OCI-LY7 (cell line): Measurements from ENCODE around the gene ZNF609. TPM values are rescaled to one million over a fixed set of nuclear protein-coding genes. Genes with fewer than 3 reads are reported as not detected.
"Not testable (repeated sequence)": the region's sequence is repeated elsewhere in the genome, so short reads cannot be mapped to it uniquely, and the experiment has no call there.

Experiments used
- BruUV-seq: library from RNA; stranded (reverse); fragments of 400-500 nt; replicated peaks from 2 replicates; lab custom pipeline; 2021; lab: Mats Ljungman, UMichigan
- CTCF ChIA-PET: fragments of 300-600 bp; sonication (Branson Sonifier 250); formaldehyde crosslinking; loops from one replicate; lab custom pipeline; 2022; ENCODE audit warnings: antibody characterized with exemption; ENCODE audit not compliant: unreplicated experiment; lab: Charles Lee
- POLR2A ChIA-PET: fragments of 300-600 bp; sonication (Branson Sonifier 250); formaldehyde crosslinking; loops from one replicate; lab custom pipeline; 2022; ENCODE audit warnings: antibody characterized with exemption; lab: Charles Lee
- DNase-seq: peaks from one replicate; pipeline ENCODE4 v3.0.0-alpha.2; 2015; ENCODE audit warnings: low spot score
- H2AFZ ChIP-seq: fragments of 200-600 bp; sonication (generic), shearing (Covaris generic); 2 replicates; pipeline ENCODE4 v1.6.1; 2014; ENCODE audit warnings: mild to moderate bottlenecking, antibody characterized with exemption, low read length, moderate library complexity
- H3K27ac ChIP-seq: fragments of 200-600 bp; sonication (generic); 2 replicates; pipeline ENCODE4 v1.5.1; 2014; ENCODE audit warnings: mixed run types, low read depth, mild to moderate bottlenecking, moderate library complexity, low read length, inconsistent platforms; ENCODE audit not compliant: poor library complexity, severe bottlenecking
- H3K36me3 ChIP-seq: fragments of 200-600 bp; sonication (generic); 2 replicates; pipeline ENCODE4 v1.6.1; 2014; ENCODE audit warnings: mild to moderate bottlenecking, antibody characterized with exemption, low read length, moderate library complexity, mixed read lengths; ENCODE audit not compliant: insufficient read depth
- H3K4me1 ChIP-seq: fragments of 200-600 bp; sonication (generic); 2 replicates; pipeline ENCODE4 v1.5.1; 2014; ENCODE audit warnings: mild to moderate bottlenecking, low read length; ENCODE audit not compliant: insufficient read depth, poor library complexity, severe bottlenecking
- H3K4me2 ChIP-seq: fragments of 200-600 bp; sonication (generic); 2 replicates; pipeline ENCODE4 v1.6.1; 2014; ENCODE audit warnings: mild to moderate bottlenecking, low read length
- H3K4me3 ChIP-seq: fragments of 200-600 bp; sonication (generic); 2 replicates; pipeline ENCODE4 v1.5.1; 2014; ENCODE audit warnings: mild to moderate bottlenecking, low read depth, low read length; ENCODE audit not compliant: poor library complexity, severe bottlenecking
- H3K79me2 ChIP-seq: fragments of 200-600 bp; sonication (generic); 2 replicates; pipeline ENCODE4 v1.6.1; 2016; ENCODE audit warnings: low read depth, mild to moderate bottlenecking, low read length, moderate library complexity, mixed read lengths; ENCODE audit not compliant: insufficient read depth
- H3K9me2 ChIP-seq: fragments of 200-600 bp; sonication (generic); 2 replicates; pipeline ENCODE4 v1.6.1; 2016; ENCODE audit warnings: mild to moderate bottlenecking, low read length, mixed read lengths; ENCODE audit not compliant: insufficient read depth
- H3K9me3 ChIP-seq: fragments of 200-600 bp; sonication (generic); 2 replicates; pipeline ENCODE4 v1.6.1; 2014; ENCODE audit warnings: mild to moderate bottlenecking, mixed run types, low read length, mixed read lengths
- H4K20me1 ChIP-seq: fragments of 200-600 bp; sonication (generic); 2 replicates; pipeline ENCODE4 v1.6.1; 2014; ENCODE audit warnings: mild to moderate bottlenecking, antibody characterized with exemption, low read length, moderate library complexity, mixed read lengths; ENCODE audit not compliant: insufficient read depth
- EZH2phosphoT487 ChIP-seq: fragments of 200-600 bp; sonication (generic); IDR thresholded peaks from 2 replicates; pipeline ENCODE4 v1.6.1; 2018; ENCODE audit warnings: low read depth, borderline replicate concordance, mild to moderate bottlenecking, mixed run types, antibody characterized with exemption, low read length, moderate library complexity, mixed read lengths
- intact Hi-C: fragments of 100-400 bp; cut with micrococcal nuclease; formaldehyde crosslinking; loops from one replicate; pipeline ENCODE4 v1.10.0; 2022; ENCODE audit not compliant: unreplicated experiment
- total RNA-seq, 2 experiments: library from RNA; depleted of rRNA in 1 of 2; stranded (reverse); fragments of >200 nt in 1 of 2; shearing (Covaris generic) in 1 of 2; gene quantifications; 2 replicates each; pipeline ENCODE4 v1.2.3, GENCODE V29; 2014 to 2022
- TF ChIP-seq, protein P1 (sequence below): fragments of 200-600 bp; sonication (generic); conservative IDR thresholded peaks from 2 replicates; pipeline ENCODE4 v1.5.1; 2014; ENCODE audit warnings: mild to moderate bottlenecking, antibody characterized with exemption, low read length, moderate library complexity, mixed read lengths

ZNF609 gene
- total RNA-seq, 2 experiments from 2014 or later: 17.2 to 35.1 TPM

DNA sequence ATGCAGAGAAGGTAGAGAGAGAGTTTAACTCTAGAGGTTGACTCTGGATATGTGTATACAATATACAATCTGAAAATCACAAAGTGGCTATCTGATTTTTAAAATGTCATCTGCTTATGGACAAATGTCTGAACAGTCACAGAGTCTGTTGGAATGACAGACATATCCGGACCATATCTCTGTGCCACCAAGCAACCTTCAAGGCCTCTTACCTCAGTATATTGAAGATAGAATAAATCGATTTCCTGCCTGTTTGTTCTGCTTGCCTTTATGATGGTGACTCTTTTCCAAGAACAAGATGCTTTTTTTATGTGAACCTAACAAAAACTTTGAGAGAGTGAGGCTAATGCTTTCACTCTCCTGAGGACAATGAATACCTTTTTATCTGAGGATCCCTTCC, 163.9 kb downstream of the ZNF609 start:
- no TSS peak for BruUV-seq
- intact Hi-C loops: no loop called here
- Histone ChIP-seq H2AFZ (no peak overlapping the region), H4K20me1 (peaks cover 7% of the 10 kb centered on the region; the same call in 1 of the 2 replicates), H3K9me2 (no peaks in the 10 kb centered on the region), H3K4me3 (no peak overlapping the region), H3K27ac (no peak overlapping the region), H3K4me2 (no peak overlapping the region), H3K9me3 (no peaks in the 10 kb centered on the region), H3K79me2 (no peaks in the 10 kb centered on the region; the same call in 1 of the 2 replicates), H3K4me1 (peaks cover 35% of the 10 kb centered on the region), H3K36me3 (no peaks in the 10 kb centered on the region; the same call in 1 of the 2 replicates)
- TF ChIP-seq, protein P1, sequence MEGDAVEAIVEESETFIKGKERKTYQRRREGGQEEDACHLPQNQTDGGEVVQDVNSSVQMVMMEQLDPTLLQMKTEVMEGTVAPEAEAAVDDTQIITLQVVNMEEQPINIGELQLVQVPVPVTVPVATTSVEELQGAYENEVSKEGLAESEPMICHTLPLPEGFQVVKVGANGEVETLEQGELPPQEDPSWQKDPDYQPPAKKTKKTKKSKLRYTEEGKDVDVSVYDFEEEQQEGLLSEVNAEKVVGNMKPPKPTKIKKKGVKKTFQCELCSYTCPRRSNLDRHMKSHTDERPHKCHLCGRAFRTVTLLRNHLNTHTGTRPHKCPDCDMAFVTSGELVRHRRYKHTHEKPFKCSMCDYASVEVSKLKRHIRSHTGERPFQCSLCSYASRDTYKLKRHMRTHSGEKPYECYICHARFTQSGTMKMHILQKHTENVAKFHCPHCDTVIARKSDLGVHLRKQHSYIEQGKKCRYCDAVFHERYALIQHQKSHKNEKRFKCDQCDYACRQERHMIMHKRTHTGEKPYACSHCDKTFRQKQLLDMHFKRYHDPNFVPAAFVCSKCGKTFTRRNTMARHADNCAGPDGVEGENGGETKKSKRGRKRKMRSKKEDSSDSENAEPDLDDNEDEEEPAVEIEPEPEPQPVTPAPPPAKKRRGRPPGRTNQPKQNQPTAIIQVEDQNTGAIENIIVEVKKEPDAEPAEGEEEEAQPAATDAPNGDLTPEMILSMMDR: no peak
- no peak for TF ChIP-seq EZH2phosphoT487
- POLR2A ChIA-PET: interaction anchor here (0.5 kb wide), 1 partner anchor 1997 kb away, joined by 3 read pairs; no protein-coding TSS in a partner anchor
- CTCF ChIA-PET: no interaction called here
- no peak for DNase-seq

DNA sequence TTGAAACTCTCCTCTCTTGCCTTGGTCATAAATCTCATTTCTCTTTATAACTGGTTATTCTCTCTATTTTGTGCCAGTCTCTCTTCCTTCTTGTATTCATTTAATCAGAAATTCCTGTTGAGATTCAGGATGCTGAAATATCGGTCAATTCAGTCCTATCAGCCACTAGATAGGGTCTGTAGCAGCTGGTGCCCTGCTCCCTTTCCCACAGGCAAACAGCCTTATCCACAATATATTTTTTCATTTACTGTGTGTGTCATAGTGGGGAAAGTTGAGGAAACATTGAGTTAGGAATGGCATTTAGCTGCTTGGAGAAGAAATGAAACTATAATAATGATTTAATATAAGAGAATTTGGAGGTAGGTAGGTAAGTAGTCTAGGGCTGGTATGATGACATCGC, 168.7 kb downstream of the ZNF609 start:
- H3K9me3 ChIP-seq: no peaks in the 10 kb centered on the region
- H3K36me3 ChIP-seq: peaks cover 4% of the 10 kb centered on the region; the same call in 1 of the 2 replicates
- no peak overlapping the region for H2AFZ ChIP-seq
- CTCF ChIA-PET: no interaction called here
- H3K4me2 ChIP-seq: no peak overlapping the region
- DNase-seq: no peak
- H4K20me1 ChIP-seq: no peaks in the 10 kb centered on the region
- no peak overlapping the region for H3K27ac ChIP-seq
- H3K9me2 ChIP-seq: no peaks in the 10 kb centered on the region
- intact Hi-C loops: loop anchor here (1.0 kb wide), 1 partner anchor 8 kb away; no protein-coding TSS in a partner anchor
- no TSS peak for BruUV-seq
- no peak overlapping the region for H3K4me3 ChIP-seq
- H3K4me1 ChIP-seq: peaks cover 4% of the 10 kb centered on the region
- H3K79me2 ChIP-seq: no peaks in the 10 kb centered on the region
- POLR2A ChIA-PET: interaction anchor here (0.5 to 1.0 kb wide), 4 partner anchors 9 to 258 kb away, joined by 3 to 6 read pairs (median 4); no protein-coding TSS in a partner anchor
- no peak for TF ChIP-seq EZH2phosphoT487

- Histone ChIP-seq H3K4me1 (peaks cover 14% of the 10 kb centered on the region), H3K4me3 (no peak overlapping the region), H4K20me1 (no peaks in the 10 kb centered on the region), H3K36me3 (peaks cover 4% of the 10 kb centered on the region; the same call in 1 of the 2 replicates), H3K27ac (no peak overlapping the region), H3K9me2 (no peaks in the 10 kb centered on the region), H3K79me2 (no peaks in the 10 kb centered on the region), H3K9me3 (no peaks in the 10 kb centered on the region), H2AFZ (no peak overlapping the region), H3K4me2 (no peak overlapping the region)
- POLR2A ChIA-PET: interaction anchor here (0.9 kb wide), 1 partner anchor 11 kb away, joined by 3 read pairs; no protein-coding TSS in a partner anchor
- TF ChIP-seq, protein P1: no peak
- no peak for TF ChIP-seq EZH2phosphoT487
- CTCF ChIA-PET: no interaction called here
- DNase-seq: no peak
- intact Hi-C loops: no loop called here
- BruUV-seq: TSS peak; percentile 14
These were observed 170.2 kb downstream of the ZNF609 start for GRCh38 chr15:64630396-64631107.

GRCh38 chr15:64632639-64633038, 172.3 kb downstream of the ZNF609 start:
- BruUV-seq, H3K79me2 ChIP-seq, POLR2A ChIA-PET, H2AFZ ChIP-seq, H3K4me2 ChIP-seq, CTCF ChIA-PET, intact Hi-C loops, H3K9me2 ChIP-seq, H3K27ac ChIP-seq, H4K20me1 ChIP-seq, DNase-seq, H3K4me3 ChIP-seq: not testable (repeated sequence)
- peaks cover 14% of the 10 kb centered on the region; the same call in 1 of the 2 replicates for H3K9me3 ChIP-seq
- peaks cover 16% of the 10 kb centered on the region for H3K36me3 ChIP-seq
- H3K4me1 ChIP-seq: peaks cover 14% of the 10 kb centered on the region
